Medulla oblongata (tissue), 1 donor: ENCODE measurements around the gene TDRKH.
A peak's percentile ranks its signal among the peaks of the same experiment; 100 is the strongest.

Experiments
- DNase-seq: peaks from one replicate; pipeline ENCODE4 v3.0.0-alpha.2; 2015; ENCODE audit errors: extremely low spot score

Gene TDRKH, protein sequence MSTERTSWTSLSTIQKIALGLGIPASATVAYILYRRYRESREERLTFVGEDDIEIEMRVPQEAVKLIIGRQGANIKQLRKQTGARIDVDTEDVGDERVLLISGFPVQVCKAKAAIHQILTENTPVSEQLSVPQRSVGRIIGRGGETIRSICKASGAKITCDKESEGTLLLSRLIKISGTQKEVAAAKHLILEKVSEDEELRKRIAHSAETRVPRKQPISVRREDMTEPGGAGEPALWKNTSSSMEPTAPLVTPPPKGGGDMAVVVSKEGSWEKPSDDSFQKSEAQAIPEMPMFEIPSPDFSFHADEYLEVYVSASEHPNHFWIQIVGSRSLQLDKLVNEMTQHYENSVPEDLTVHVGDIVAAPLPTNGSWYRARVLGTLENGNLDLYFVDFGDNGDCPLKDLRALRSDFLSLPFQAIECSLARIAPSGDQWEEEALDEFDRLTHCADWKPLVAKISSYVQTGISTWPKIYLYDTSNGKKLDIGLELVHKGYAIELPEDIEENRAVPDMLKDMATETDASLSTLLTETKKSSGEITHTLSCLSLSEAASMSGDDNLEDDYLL

DNA sequence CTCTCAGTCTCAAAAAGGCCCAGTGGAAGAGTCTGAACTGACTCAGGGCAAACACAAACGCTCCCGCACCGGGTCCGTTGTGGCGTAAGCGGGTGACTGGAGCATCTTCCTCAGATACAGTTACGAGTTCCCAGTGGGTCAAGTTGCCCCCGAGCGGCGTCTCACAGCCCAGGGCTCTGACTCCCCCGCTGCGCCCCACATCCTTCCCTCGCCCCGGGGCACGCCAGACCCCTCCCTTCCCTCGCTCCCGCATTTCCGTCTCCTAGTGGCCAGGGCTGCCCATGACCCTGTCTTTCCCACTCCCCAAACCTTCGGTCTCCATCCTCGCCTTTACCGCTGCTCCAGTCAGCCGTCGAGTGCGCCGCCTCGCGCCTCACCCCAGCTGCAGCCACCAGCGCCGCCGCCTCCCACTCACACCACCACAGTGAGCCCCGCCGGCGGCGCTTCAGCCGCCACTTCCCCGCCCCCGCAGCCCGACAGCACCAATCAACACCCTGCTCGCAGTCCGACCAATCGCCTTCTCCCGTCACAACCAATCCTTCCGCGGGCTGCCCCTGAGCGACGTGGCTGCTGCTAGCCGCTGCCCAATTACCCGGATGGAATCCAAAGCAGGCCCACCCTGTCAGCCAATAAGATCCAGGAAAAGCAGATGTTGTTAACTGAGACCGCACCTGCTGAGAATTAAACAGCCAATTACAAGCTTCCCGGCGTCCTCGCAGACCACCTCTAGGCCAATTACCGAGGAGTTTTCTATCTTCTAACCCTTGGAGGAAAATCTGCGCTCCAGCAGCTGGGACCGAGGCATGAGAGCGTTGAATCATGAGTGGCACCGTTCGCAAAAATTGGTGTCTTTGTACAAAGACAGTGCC, at the start of gene TDRKH:
Gene TDRKH, minus strand, starts transcription at position 430 of the 869 bp plus-strand sequence. CDS start 7,478 bp downstream, outside the sequence.
- peak; percentile 99 for DNase-seq

- DNase-seq: peak; percentile 93
These were observed 49.4 kb upstream of the TDRKH start, which contains the start of gene C2CD4D for GRCh38 chr1:151839457-151840403. TSS of gene C2CD4D (minus strand) at chr1:151839820. CDS start at chr1:151838989, 831 bp downstream.

DNA sequence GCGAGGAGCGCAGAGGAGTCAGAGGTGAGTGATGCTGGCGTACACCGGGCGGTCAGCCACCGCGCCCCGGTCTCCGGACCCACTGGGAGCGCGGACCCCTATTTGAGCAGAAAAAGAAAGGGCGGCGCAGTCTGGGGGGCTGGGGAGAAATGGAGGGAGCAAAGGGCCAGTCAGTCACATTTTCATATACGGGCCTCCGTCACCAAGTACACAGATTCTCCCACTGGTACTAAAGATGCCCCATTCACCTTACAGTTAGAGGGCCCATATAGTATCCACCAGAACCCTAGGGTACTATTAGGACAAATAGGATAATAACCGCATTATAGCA, 48.7 kb upstream of the TDRKH start:
- no peak for DNase-seq

DNA sequence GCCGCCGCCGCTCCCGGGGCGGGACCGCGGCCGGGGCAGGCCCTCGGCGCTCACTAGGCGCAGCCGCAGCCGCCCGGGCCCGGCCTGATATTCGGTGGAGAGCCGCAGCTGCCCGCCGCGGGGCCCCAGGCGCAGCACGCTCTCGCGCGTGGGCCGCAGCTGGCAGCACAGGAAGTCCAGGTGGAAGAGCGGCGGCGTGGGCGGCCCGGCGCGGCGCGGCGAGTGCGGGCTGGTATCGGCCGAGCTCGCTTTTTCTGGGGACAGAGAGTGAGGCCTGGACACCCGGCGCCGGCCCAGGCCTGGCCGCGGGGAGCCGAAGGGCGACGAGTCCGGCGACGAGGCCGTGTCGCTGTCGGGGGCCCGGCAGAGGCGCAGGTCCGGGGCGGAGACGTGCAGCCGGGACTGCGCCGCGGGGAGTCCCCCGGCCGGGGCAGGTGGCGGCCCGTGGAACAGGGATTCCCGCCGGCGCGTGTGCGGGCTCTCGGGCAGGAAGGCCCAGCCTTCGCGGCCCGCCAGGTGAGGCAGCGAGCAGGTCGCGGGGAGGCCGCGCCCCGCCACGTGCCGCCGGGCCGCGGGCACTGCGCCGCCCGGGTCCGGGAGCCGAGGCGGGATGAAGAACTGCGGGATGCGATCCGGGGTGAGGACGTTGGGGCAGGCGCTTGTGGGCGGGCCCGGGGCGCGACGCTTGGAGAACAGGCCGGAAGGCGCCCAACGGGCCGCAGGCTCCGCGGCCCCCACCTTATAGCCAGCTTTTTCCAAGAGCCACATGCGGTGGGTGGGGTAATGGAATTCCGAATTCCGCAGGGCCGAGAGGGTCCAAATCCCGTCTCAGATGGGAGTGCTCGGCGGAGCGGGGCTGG, 48.2 kb upstream of the TDRKH start:
- DNase-seq: no peak

DNA sequence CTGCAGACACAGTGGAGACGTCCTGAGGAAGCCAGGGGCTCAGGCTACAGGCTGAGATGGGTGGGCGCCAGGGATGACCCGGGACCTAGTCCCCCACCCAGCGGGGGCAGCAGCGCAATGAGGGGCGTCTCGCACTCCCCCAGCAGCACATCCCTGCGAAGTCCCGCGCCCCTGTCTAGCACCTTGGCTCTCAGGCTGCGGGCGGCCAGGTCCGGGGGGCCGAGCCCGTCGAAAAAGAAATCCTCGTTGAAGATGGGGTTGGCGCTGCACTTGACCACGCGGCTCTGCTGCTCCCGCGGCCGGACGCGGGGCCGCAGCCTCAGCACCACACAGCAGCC, 47.6 kb upstream of the TDRKH start:
- DNase-seq: no peak

- no peak for DNase-seq
These were observed 46.9 kb upstream of the TDRKH start for GRCh38 chr1:151837197-151837596.

DNA sequence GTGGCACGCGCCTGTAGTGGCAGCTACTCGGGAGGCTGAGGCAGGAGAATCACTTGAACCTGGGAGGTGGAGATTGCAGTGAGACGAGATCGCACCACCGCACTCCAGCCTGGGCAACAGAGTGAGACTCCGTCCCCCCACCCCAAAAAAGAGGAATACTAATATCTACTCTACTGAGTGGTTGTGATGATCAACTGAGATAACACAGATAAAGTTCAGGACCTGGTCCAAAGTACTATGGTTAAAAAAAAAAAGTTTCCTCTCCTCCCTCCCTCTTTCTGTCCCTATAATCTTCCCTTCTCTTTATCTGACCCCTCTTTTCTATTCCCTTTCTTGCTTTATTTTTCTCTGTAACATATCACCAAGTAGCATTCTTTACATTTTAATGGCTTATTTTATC, 45.3 kb upstream of the TDRKH start:
- no peak for DNase-seq

DNA sequence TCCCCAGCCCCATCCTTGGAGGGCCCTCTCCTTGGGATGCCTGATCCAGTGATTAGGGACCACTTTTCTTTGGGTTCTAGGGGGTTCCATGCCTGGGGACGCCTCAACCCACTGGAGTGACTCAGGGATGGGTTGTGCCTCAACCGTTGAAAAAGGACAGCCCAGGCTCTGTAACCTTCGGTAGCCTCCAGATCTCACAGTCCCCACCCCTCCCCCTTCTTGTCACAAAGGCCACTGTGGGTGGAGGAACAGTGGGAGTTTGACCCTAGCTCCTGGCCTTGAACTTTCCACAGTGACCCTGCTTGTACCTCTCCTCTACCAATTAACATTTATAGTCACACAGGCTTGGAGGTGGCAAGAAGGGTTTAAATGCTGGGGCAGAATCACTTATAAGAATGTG, 43.9 kb upstream of the TDRKH start:
- no peak for DNase-seq

- DNase-seq: no peak
These were observed 43.0 kb upstream of the TDRKH start for GRCh38 chr1:151833172-151833900.

- DNase-seq: peak; percentile 54
These were observed 42.1 kb upstream of the TDRKH start for GRCh38 chr1:151832318-151832980.

DNA sequence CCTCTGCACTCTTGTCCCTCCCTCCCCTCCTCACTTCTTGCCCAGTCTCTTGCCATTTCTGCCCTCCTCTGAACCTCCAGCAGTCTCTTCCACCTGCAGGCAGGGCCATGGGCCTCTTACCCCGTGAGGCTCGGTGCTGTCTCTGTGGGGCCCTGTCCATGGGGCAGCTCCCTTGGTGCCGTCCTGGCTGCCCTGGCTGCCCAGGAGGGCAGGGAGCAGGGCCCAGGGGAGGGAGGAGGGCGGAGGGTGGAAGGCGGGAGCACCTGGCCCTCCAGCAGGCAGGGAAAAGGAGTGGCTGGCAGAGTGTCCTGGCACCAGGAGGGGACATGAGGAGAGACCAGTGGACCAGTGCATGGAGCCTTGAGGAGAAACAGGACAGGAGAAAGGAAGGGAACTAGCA, 41.3 kb upstream of the TDRKH start, which contains the start of gene RORC:
Gene RORC, minus strand, starts transcription at position 198 of the 400 bp plus-strand sequence. Its CDS starts 38 bp downstream, at position 160.
- no peak for DNase-seq

DNA sequence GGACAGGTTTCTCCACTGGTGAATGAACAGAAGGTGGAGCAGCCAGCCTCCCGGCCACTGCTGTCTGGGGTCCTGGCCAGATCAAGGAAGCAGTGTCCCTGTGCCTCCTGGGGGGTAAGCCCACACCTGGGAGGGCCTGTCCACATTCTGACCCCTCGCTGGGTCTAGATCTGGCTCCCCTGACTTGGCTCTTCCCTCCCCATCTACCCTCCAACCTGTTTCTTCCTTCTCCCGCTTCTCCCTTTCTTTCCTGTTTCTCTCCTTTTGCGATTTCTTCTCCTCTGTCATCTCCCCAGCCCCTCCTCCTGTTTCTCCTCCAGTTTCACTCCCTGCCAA, 40.9 kb upstream of the TDRKH start:
- no peak for DNase-seq

DNA sequence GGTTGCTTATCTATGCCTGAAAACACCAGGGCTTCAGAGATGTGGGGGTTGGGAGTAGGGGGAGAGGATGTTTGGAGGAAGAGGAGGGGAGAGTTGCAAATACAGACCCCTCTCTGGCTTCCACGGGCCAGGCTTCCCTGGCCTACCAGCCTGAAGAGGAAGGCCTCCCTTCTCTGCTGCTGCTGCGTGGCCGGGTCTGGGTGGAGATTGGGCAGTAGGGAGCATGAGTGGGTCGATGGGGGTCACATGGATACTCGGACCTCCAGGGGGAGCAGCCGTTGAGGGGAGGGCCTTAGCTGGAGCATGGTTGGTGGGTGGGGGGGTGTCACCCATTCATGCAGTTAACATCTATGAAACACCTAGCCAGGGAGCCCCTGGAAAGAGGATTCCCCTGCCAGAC, 39.8 kb upstream of the TDRKH start:
- DNase-seq: no peak

DNA sequence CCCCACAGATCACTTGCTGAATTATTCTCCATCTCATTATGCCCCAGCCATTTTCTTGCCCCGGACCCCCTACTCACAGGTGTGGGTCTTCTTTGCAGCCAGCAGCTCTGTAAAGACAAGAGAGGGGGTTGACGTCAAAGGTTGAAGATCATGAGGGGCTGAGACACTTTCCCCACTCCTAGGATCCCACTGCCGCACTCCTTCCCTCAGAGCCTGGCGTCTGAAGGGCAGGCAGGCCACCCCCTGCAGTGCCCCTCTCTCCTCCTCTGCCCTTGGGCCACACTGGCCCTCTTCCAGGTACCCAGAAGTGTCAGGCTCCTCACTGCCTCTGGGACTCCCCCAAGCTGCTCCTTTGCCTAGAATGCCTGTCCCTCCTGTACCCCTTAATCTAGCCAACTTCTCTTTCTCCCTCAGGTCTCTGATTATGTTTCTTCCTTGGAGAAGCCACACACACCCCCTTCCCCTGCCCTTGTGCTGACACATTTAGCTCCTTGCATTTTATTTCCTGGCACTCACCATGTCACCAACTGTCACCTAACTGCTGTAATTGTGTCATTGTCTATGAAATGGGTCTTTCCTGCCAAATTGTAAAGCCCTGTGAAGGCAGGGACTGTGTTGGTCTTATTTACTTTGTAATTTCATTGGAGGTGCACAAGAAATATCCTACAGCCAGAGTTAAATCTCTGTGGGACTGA, 39.2 kb upstream of the TDRKH start:
- DNase-seq: no peak

DNA sequence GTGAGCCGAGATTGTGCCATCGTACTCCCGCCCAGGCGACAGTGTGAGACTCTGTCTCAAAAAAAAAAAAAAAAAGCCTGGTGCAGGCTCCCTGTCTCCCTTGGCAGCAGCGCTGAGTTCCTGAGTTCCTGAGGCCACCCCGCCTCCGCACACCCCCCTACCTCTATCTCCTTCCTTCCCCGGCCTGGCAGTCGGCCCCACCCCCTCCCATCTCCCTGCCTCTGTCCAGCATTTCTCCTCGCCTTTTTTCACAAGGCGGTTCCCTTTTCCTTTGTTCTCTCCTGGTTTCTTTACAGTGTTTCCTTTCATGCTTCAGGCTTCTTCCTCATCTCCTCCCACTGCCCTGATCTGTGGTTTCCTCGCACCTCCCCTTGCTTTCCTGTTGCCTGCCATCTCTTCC, 38.6 kb upstream of the TDRKH start:
- DNase-seq: no peak

DNA sequence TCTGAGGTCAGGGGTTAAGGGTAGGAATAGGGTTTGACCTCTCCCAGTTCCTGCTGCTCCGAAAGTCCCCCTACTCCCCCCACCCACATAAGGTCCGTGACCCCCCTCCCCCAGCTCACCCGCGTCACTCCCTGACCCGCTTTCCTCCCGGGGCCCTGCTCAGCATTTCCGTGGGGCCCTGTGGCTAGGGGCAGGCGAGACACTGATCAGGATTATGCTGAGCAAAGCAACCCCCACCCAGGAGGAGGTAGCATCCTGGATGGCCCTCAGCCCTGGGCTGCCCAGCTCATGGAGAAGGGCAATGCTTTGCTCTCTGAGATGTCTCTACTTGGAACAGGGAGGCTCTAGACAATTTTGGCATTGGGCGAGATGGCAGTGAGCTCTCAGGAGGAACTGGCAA, 37.6 kb upstream of the TDRKH start:
- no peak for DNase-seq

- DNase-seq: no peak
These were observed 35.7 kb upstream of the TDRKH start for GRCh38 chr1:151825751-151826660.

DNA sequence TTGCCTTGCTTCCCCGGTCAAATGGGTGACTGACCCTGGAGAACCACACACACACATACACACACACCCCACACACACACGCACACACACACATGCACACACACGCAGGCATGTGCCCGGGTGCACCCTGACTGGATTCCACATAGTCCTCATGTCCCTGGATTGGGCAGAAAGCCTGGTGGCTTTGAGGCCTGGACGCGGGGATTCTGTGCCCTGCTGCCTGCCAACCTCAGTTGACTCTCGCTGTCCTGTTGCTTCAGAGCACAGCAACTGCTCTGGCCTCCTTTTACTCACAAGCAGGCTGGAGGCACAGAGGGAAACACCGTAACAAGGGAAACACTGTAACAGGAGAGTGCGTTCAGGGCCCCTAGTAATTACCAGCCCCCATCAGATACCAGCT, 34.9 kb upstream of the TDRKH start:
- peak; percentile 48 for DNase-seq
